Measurements from ENCODE around the gene FRZB.

FRZB gene

DNA sequence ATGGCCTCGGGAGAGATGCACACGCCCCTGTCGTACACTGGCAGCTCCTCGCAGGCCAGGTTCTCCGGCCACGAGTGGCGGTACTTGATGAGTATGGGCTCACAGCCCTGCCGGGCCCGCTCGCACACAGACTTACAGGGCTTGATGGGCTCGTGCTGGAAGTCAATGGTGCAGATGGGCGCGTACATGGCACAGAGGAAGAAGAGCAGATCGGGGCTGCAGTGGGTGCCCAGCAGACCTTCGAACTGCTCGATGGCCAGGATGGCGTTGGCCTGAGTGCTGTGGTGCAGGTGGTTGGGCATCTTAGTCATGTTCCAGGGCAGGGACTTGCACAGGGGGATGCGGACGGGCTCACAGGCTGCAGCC is 359 bp downstream of the FRZB start:
- no peak overlapping the region for H3K9ac ChIP-seq (ENCODE audit: low read length)
- no peak overlapping the region for H3K4me3 ChIP-seq (ENCODE audit: low read length)
- no peaks in the 10 kb centered on the region for H3F3A ChIP-seq (ENCODE audit: insufficient read depth, low read length)
- no peak overlapping the region for H2AFZ ChIP-seq (ENCODE audit: low read length)
- no peak overlapping the region for H3K27ac ChIP-seq (ENCODE audit: low read length)
- H4K20me1 ChIP-seq (ENCODE audit: insufficient read depth, low read length): no peaks in the 10 kb centered on the region
- 0 out of 2 replicates have a peak, but pooled peaks cover 2% of the 10 kb centered on the region for H3K4me1 ChIP-seq (ENCODE audit: low read length)
- no peak for DNase-seq
- no peaks in the 10 kb centered on the region for H3K79me2 ChIP-seq (ENCODE audit: low read length)
- no peaks in the 10 kb centered on the region for H3K27me3 ChIP-seq (replicated peaks; ENCODE audit: insufficient read depth, low read length)
- H3K9me2 ChIP-seq (replicated peaks; ENCODE audit: insufficient read depth, low read length): no peaks in the 10 kb centered on the region
- H3K4me2 ChIP-seq (ENCODE audit: low read depth, low read length): no peak overlapping the region
- no peaks in the 10 kb centered on the region for H3K9me3 ChIP-seq (replicated peaks; ENCODE audit: insufficient read depth, low read length)
- TF ChIP-seq, protein P1, sequence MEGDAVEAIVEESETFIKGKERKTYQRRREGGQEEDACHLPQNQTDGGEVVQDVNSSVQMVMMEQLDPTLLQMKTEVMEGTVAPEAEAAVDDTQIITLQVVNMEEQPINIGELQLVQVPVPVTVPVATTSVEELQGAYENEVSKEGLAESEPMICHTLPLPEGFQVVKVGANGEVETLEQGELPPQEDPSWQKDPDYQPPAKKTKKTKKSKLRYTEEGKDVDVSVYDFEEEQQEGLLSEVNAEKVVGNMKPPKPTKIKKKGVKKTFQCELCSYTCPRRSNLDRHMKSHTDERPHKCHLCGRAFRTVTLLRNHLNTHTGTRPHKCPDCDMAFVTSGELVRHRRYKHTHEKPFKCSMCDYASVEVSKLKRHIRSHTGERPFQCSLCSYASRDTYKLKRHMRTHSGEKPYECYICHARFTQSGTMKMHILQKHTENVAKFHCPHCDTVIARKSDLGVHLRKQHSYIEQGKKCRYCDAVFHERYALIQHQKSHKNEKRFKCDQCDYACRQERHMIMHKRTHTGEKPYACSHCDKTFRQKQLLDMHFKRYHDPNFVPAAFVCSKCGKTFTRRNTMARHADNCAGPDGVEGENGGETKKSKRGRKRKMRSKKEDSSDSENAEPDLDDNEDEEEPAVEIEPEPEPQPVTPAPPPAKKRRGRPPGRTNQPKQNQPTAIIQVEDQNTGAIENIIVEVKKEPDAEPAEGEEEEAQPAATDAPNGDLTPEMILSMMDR (IDR thresholded peaks at IDR 0.05; ENCODE audit: low read length): no peak
- no peak for TF ChIP-seq EZH2phosphoT487 (IDR thresholded peaks at IDR 0.05; ENCODE audit: low read length)
- TF ChIP-seq EZH2 (optimal IDR thresholded peaks at IDR 0.05; ENCODE audit: low read depth, low read length): no peak
- no peaks in the 10 kb centered on the region for H3K36me3 ChIP-seq (replicated peaks; ENCODE audit: insufficient read depth, low read length)

DNA sequence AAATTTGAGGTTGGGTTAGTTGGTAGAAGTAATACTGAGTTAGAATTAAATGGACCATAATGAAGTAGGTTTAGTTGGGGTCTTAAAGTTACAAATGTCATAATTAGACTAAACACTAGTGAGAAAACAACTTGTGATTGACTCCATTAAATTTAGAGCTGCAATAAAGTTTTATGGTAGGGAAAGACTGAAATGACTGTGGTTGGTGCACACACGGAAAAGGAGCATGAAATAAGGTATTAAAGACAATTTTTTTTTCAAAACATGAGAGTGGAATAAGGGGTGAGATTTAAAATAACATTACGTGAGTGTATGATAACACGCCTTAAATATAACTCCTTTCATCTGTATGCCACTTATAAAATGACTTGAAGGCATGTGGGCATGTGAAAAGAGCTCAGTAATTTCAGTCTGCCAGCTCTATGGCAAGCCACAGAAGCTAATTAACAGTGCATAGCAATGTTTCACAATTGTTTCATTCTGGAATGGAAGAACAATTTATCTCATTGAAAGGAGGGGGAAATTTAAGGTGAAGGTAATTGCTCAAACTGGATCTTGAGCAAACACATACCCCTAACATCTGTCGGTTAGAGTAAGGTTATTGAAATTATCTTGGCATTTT is 1.4 kb downstream of the FRZB start:
- Histone ChIP-seq H3K9ac (ENCODE audit: low read length) (no peak overlapping the region), H3K79me2 (ENCODE audit: low read length) (no peaks in the 10 kb centered on the region), H3K4me2 (ENCODE audit: low read depth, low read length) (no peak overlapping the region), H4K20me1 (ENCODE audit: insufficient read depth, low read length) (no peaks in the 10 kb centered on the region), H3K4me3 (ENCODE audit: low read length) (no peak overlapping the region), H3K9me3 (replicated peaks; ENCODE audit: insufficient read depth, low read length) (no peaks in the 10 kb centered on the region), H3K27me3 (replicated peaks; ENCODE audit: insufficient read depth, low read length) (no peaks in the 10 kb centered on the region), H3K4me1 (ENCODE audit: low read length) (0 out of 2 replicates have a peak, but pooled peaks cover 2% of the 10 kb centered on the region), H3K9me2 (replicated peaks; ENCODE audit: insufficient read depth, low read length) (no peaks in the 10 kb centered on the region), H2AFZ (ENCODE audit: low read length) (no peak overlapping the region), H3K36me3 (replicated peaks; ENCODE audit: insufficient read depth, low read length) (no peaks in the 10 kb centered on the region), H3F3A (ENCODE audit: insufficient read depth, low read length) (no peaks in the 10 kb centered on the region), H3K27ac (ENCODE audit: low read length) (no peak overlapping the region)
- no peak for DNase-seq
- no peak for TF ChIP-seq EZH2 (optimal IDR thresholded peaks at IDR 0.05; ENCODE audit: low read depth, low read length)
- TF ChIP-seq EZH2phosphoT487 (IDR thresholded peaks at IDR 0.05; ENCODE audit: low read length): no peak
- TF ChIP-seq, protein P1 (IDR thresholded peaks at IDR 0.05; ENCODE audit: low read length): no peak

DNA sequence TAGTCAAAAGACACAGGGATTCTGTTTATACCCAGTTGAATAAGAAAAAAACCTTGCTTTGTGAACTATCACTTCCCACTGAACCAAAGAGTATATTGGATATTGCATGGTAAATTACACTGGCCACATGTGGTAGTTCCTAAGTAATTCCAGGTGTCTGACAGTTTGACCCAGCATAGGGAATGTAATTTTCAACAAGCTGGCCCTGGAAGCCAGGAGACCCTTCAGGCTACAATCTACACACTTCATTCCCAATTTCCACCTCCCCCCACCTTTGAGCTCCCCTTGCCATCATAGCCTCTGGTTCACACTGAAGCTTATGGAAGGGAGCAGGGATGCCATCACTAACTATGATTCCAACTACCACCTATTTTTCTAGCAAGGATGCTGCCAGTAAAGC is 2.8 kb downstream of the FRZB start:
- DNase-seq: no peak
- no peak overlapping the region for H3K9ac ChIP-seq (ENCODE audit: low read length)
- no peak overlapping the region for H3K4me2 ChIP-seq (ENCODE audit: low read depth, low read length)
- 0 out of 2 replicates have a peak, but pooled peaks cover 2% of the 10 kb centered on the region for H3K4me1 ChIP-seq (ENCODE audit: low read length)
- H3K9me2 ChIP-seq (replicated peaks; ENCODE audit: insufficient read depth, low read length): no peaks in the 10 kb centered on the region
- H3K9me3 ChIP-seq (replicated peaks; ENCODE audit: insufficient read depth, low read length): no peaks in the 10 kb centered on the region
- H3K4me3 ChIP-seq (ENCODE audit: low read length): no peak overlapping the region
- H3F3A ChIP-seq (ENCODE audit: insufficient read depth, low read length): no peaks in the 10 kb centered on the region
- no peaks in the 10 kb centered on the region for H3K36me3 ChIP-seq (replicated peaks; ENCODE audit: insufficient read depth, low read length)
- H3K27me3 ChIP-seq (replicated peaks; ENCODE audit: insufficient read depth, low read length): no peaks in the 10 kb centered on the region
- H4K20me1 ChIP-seq (ENCODE audit: insufficient read depth, low read length): no peaks in the 10 kb centered on the region
- no peak overlapping the region for H3K27ac ChIP-seq (ENCODE audit: low read length)
- H2AFZ ChIP-seq (ENCODE audit: low read length): no peak overlapping the region
- TF ChIP-seq EZH2 (optimal IDR thresholded peaks at IDR 0.05; ENCODE audit: low read depth, low read length): no peak
- TF ChIP-seq, protein P1 (IDR thresholded peaks at IDR 0.05; ENCODE audit: low read length): no peak
- TF ChIP-seq EZH2phosphoT487 (IDR thresholded peaks at IDR 0.05; ENCODE audit: low read length): no peak
- no peaks in the 10 kb centered on the region for H3K79me2 ChIP-seq (ENCODE audit: low read length)
